HG02938 (cell line): Measurements from ENCODE around the gene DNM1L.

ENCODE experiments used
- ATAC-seq: cut with Tn5 transposase; IDR thresholded peaks from one replicate; pipeline ENCODE4 v1.9.1; 2021; ENCODE audit warnings: mild to moderate bottlenecking, moderate library complexity; ENCODE audit not compliant: unreplicated experiment

The DNM1L gene

GRCh38 chr12:32755654-32756475 lies 76.8 kb downstream of the DNM1L start, which contains the start of gene YARS2:
Gene YARS2 (minus strand): TSS chr12:32755897. CDS start chr12:32755874, 23 bp downstream.
- ATAC-seq: peak; percentile 80

DNA sequence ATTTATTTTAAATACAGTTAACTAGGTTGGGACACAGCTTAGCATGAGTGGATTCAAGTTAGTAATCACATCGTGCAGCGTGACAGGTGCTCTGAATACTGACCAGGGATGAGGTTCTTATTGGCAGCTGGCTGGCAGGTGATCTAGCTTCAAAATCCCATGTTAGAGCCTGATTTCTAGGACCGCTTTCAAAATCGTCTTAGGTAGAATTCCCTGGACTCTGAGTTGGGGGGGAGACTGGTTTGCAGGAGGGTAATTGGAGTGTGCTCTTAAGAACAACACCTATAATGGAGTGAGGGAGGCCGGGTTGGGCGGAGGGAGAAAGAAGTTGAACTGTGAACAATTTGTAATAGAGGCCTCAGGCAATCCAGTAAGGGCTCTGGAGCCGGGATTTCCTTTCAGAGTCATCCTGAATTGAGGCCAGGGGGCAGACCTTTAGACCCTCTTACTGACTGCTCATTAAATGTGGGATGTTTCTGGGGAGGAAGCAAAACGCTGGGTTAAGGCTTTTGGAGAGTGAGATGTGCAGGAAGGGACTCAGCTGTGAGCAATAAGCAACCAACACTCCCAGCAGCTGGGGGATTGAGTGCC lies 77.5 kb downstream of the DNM1L start:
- ATAC-seq: no peak

DNA sequence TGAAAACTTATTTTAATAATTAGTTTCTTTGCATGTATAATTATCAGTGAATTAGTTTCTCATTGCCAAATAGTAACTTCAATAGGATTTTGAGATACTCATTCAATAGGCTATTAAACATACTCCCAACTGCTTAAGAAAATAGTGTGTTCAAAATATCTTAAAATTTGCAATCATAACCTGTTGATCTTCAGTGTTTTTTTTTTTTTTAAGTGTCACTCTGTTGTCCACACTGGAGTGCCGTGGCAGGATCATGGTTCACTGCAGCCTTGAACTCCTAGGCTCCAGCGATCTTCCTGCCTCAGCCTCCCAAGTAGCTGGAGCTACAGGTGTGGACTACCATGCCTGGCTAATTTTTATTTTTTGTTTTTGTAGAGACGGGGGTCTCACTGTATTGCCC lies 78.1 kb downstream of the DNM1L start:
- no peak for ATAC-seq

- ATAC-seq: no peak
These were observed 82.6 kb downstream of the DNM1L start for GRCh38 chr12:32761716-32762115.

DNA sequence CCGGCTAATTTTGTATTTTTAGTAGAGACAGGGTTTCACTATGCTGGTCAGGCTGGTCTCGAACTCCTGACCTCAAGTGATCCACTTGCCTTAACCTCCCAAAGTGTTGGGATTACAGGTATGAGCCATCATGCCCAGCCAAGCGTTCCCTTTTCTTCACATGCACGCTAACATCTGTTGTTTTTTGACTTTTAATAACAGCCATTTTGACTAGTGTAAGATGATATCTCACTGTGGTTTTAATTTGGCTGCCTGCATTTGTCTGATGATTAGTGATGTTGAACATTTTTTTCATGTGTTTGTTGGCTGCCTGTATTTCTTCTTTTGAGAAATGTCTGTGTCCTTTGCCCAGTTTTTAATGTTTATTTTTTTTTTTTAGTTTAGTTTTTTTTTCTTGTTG lies 86.8 kb downstream of the DNM1L start:
- no peak for ATAC-seq

GRCh38 chr12:32768518-32768917 lies 89.4 kb downstream of the DNM1L start:
- ATAC-seq: no peak

DNA sequence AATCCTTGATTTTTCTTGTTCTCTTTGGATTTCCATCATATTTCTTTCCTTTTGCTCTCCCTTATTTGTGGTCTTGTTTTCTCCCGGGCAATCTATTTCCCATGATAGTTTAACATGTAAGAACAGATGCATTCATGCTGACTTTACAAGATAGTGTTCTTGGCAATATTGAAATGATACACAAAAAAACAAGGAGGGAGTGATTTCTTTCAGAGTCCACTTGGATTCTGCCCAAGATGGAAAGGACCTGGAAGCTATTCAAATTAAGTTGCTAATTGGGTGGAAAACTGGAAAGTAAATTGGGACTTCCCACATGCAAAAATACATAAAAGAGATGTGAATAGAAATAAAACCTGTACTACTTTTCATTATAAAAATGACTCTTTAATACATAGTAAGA lies 91.0 kb downstream of the DNM1L start:
- no peak for ATAC-seq

DNA sequence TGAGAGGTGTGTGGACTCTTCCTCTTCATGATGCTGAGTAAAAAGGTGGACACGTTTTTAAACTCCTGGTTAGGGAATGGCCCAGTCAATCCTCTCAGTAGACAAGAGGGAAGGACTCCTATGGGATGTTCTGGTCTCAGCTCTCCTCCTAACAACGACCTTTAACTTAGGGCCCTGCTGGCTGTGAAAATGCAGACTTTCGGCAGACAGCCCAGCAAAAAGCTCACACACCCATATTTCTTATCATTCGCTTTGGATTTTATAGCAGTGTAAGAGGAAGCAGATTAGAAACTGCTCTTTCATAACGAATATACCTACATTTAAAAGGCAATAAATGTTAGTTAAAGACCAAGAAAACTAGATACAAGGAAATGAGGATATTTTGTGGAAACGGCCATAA lies 94.6 kb downstream of the DNM1L start:
- ATAC-seq: no peak

- no peak for ATAC-seq
These were observed 97.2 kb downstream of the DNM1L start for GRCh38 chr12:32776258-32776657.

DNA sequence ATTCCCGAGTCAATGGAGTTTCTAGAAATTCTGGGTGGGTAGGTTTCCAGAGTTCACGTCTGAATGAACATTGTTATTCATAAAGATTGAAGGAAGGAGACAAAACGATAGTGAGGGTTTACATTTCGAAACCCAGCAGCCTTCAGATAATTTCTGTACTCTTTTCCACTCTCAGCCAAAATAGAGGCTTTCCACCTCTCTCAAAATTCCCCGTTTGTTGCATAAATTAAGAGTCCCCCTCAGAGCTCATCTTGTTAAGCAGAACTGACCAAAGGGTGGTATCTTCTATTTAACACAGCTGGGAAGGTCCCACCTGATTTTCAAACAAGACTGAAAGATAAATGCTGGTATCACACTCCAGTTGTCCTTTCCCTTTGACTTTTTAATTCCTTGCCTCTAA lies 98.1 kb downstream of the DNM1L start:
- ATAC-seq: no peak

DNA sequence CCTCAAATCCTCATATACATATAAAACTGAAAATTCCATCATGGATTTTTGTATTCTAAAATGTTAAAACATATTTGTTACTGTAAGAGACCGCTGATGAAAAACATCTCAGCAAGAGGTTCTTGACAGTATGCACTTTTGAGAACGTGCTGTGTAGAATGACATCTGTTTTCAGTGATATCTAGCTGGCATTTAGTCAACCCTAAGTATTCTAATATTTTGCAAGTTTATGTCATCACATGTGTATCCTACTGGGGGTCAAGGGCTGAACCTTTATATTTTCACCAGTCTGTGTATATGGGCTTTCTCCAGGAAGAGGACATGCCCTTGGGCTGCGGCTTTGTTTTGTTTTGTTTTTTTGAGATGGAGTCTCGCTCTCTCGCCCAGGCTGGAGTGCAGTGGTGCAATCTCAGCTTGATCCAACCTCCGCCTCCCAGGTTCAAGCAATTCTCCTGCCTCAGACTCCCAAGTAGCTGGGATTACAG lies 98.6 kb downstream of the DNM1L start:
- no peak for ATAC-seq

DNA sequence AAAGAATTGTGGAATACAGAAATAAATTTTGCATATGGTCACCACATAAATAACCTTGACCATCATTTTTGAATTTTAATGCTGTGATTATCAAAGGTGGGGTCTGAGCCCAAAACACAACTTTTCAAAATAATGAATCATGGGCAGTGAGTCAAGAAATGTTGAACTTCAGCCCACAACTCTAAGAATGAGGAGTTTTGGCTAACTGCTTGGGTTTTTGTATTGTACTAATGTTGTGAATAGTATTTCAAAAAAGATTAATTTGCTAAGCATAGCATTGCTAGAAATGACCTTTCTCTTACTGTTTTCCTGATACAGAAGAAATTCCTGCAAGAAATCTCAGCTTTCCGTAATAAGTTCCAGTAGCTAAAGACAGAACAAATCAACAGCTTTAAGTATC lies 101.0 kb downstream of the DNM1L start:
- no peak for ATAC-seq

DNA sequence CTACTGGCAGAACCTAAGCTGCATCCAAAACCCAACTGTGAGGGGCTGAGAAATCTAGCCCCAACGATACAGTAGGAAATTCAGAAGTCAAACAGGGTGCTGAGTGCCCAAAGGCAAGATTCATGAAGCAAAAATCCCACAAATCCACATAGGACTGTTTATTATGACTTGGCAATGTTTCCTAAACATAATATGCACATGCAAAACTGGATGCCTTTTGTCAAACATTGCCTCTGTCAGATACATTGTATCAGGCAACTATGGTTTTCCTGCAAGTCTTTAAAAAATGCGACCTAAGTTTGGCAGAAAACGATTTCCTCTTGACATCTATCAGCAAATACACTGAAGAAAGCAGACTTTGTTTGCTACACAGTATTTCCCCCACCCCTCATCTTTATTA lies 103.9 kb downstream of the DNM1L start:
- no peak for ATAC-seq

GRCh38 chr12:32785557-32785956 lies 106.5 kb downstream of the DNM1L start:
- no peak for ATAC-seq

GRCh38 chr12:32788405-32788804 lies 109.3 kb downstream of the DNM1L start:
- ATAC-seq: no peak

DNA sequence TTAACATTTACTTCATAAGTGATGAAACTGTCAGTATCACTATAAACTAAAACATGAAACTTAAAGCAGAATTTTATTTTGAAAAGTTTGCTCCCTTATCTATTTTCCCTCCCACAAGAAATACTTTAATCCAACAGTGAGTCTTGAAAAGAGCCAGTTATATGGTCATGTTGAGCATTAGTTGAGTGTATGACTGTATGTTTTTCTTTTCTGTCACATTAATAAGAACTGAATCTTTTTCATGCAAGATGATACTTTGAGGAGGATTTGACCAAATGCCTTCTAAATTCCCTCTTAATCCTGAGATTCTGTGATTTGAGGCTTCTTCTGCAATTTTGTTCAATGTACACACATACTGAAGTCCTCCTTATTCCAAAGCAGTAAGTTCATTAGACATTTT lies 110.3 kb downstream of the DNM1L start:
- ATAC-seq: no peak

DNA sequence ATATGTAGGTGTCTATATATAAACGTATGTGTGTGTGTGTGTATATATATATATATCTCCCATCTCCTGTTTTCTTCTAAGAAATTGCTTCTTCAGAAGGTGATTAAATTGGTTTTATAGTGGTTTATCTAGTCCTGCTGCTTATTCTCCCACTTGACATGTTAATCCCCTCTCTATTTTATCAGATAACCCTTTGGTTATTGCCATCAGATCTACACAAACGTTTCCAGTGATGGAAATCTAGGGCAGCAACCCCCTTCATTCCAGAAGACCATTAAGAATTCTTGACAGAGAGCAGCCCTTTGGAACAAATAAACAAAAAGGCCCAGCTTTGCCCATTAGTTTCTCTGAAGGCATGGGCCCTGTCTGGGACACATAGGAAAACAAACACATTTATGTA lies 110.8 kb downstream of the DNM1L start:
- no peak for ATAC-seq

- no peak for ATAC-seq
These were observed 115.2 kb downstream of the DNM1L start for GRCh38 chr12:32794281-32794680.
